DND-41 (cell line): ENCODE results near the gene PCK1.

ENCODE experiments used
- ATAC-seq: fragments of 200-7000 bp; cut with Tn5 transposase; 3 replicates; pipeline ENCODE4 v1.9.1; 2021; ENCODE audit warnings: low read depth; ENCODE audit not compliant: insufficient read depth
- DNase-seq: peaks from one replicate; pipeline ENCODE4 v3.0.0-alpha.2; 2020
- H2AFZ ChIP-seq: 2 replicates; pipeline ENCODE4 v1.6.0; 2012; ENCODE audit warnings: low read depth, low read length
- H3K27ac ChIP-seq: 2 replicates; pipeline ENCODE4 v1.5.1; 2012; ENCODE audit warnings: low read length, inconsistent platforms
- H3K27me3 ChIP-seq: fragments of 200-600 bp; sonication (generic); 2 replicates; pipeline ENCODE4 v1.6.0; 2012; ENCODE audit warnings: low read length, mild to moderate bottlenecking, inconsistent platforms; ENCODE audit not compliant: insufficient read depth, poor library complexity
- H3K36me3 ChIP-seq: 2 replicates; pipeline ENCODE4 v1.5.1; 2012; ENCODE audit warnings: low read length, inconsistent platforms; ENCODE audit not compliant: insufficient read depth
- H3K4me1 ChIP-seq: 2 replicates; pipeline ENCODE4 v1.5.1; 2012; ENCODE audit warnings: mild to moderate bottlenecking, low read length; ENCODE audit not compliant: insufficient read depth
- H3K4me2 ChIP-seq: 2 replicates; pipeline ENCODE4 v1.6.0; 2012; ENCODE audit warnings: mild to moderate bottlenecking, moderate library complexity, low read length, inconsistent platforms; ENCODE audit not compliant: insufficient read depth
- H3K4me3 ChIP-seq, 2 experiments: fragments of 200-600 bp in 1 of 2; shearing (Covaris generic) in 1 of 2; 2 replicates each; pipeline ENCODE4 v1.5.1; 2012 to 2016; ENCODE audit warnings: inconsistent platforms in 2 of 2, low read length in 2 of 2, mild to moderate bottlenecking in 2 of 2, low read depth in 1 of 2, moderate library complexity in 1 of 2
- H3K79me2 ChIP-seq: 2 replicates; pipeline ENCODE4 v1.6.0; 2012; ENCODE audit warnings: low read length, inconsistent platforms; ENCODE audit not compliant: insufficient read depth
- H3K9ac ChIP-seq: 2 replicates; pipeline ENCODE4 v1.6.0; 2012; ENCODE audit warnings: low read depth, mild to moderate bottlenecking, inconsistent platforms, low read length, moderate library complexity
- H3K9me3 ChIP-seq: 2 replicates; pipeline ENCODE4 v1.5.1; 2012; ENCODE audit warnings: low read length, moderate library complexity, mild to moderate bottlenecking, inconsistent platforms; ENCODE audit not compliant: insufficient read depth, severe bottlenecking
- H4K20me1 ChIP-seq: 2 replicates; pipeline ENCODE4 v1.6.0; 2012; ENCODE audit warnings: low read length; ENCODE audit not compliant: insufficient read depth
- EZH2 ChIP-seq: IDR thresholded peaks from 3 replicates; pipeline ENCODE4 v1.6.1; 2012; ENCODE audit warnings: borderline replicate concordance, low read depth, mild to moderate bottlenecking, moderate library complexity, low read length, inconsistent platforms; ENCODE audit not compliant: severe bottlenecking
- TF ChIP-seq, protein P1 (sequence below): IDR thresholded peaks from 2 replicates; pipeline ENCODE4 v1.5.1; 2012; ENCODE audit warnings: borderline replicate concordance, low read length, moderate library complexity, mild to moderate bottlenecking; ENCODE audit not compliant: poor library complexity, severe bottlenecking; ENCODE audit errors: extremely low read depth

PCK1 gene

GRCh38 chr20:57571782-57572416, 11.0 kb downstream of the PCK1 start:
- no peaks in the 10 kb centered on the region for H3K79me2 ChIP-seq
- no peak for ATAC-seq
- TF ChIP-seq EZH2 = no peak
- TF ChIP-seq, protein P1, sequence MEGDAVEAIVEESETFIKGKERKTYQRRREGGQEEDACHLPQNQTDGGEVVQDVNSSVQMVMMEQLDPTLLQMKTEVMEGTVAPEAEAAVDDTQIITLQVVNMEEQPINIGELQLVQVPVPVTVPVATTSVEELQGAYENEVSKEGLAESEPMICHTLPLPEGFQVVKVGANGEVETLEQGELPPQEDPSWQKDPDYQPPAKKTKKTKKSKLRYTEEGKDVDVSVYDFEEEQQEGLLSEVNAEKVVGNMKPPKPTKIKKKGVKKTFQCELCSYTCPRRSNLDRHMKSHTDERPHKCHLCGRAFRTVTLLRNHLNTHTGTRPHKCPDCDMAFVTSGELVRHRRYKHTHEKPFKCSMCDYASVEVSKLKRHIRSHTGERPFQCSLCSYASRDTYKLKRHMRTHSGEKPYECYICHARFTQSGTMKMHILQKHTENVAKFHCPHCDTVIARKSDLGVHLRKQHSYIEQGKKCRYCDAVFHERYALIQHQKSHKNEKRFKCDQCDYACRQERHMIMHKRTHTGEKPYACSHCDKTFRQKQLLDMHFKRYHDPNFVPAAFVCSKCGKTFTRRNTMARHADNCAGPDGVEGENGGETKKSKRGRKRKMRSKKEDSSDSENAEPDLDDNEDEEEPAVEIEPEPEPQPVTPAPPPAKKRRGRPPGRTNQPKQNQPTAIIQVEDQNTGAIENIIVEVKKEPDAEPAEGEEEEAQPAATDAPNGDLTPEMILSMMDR = no peak
- H3K4me3 ChIP-seq = no peak overlapping the region
- no peak overlapping the region for H3K4me2 ChIP-seq
- H3K27me3 ChIP-seq = peaks cover 41% of the 10 kb centered on the region
- H3K27ac ChIP-seq = no peak overlapping the region
- no peaks in the 10 kb centered on the region for H3K4me1 ChIP-seq
- H3K9ac ChIP-seq = no peak overlapping the region
- no peaks in the 10 kb centered on the region for H3K36me3 ChIP-seq
- H2AFZ ChIP-seq = no peak overlapping the region
- H4K20me1 ChIP-seq = peaks cover 13% of the 10 kb centered on the region
- DNase-seq = no peak
- H3K9me3 ChIP-seq = no peaks in the 10 kb centered on the region

- H3K36me3 ChIP-seq = no peaks in the 10 kb centered on the region
- H3K79me2 ChIP-seq = no peaks in the 10 kb centered on the region
- H2AFZ ChIP-seq = no peak overlapping the region
- H3K4me3 ChIP-seq = no peak overlapping the region
- no peaks in the 10 kb centered on the region for H3K4me1 ChIP-seq
- TF ChIP-seq EZH2 = no peak
- TF ChIP-seq, protein P1 = no peak
- no peak overlapping the region for H3K27ac ChIP-seq
- H3K4me2 ChIP-seq = no peak overlapping the region
- no peak for ATAC-seq
- peaks cover 19% of the 10 kb centered on the region for H4K20me1 ChIP-seq
- DNase-seq = no peak
- H3K9me3 ChIP-seq = no peaks in the 10 kb centered on the region
- no peak overlapping the region for H3K9ac ChIP-seq
- H3K27me3 ChIP-seq = peaks cover 42% of the 10 kb centered on the region
Observed at GRCh38 chr20:57573242-57573641, 12.3 kb downstream of the PCK1 start.

DNA sequence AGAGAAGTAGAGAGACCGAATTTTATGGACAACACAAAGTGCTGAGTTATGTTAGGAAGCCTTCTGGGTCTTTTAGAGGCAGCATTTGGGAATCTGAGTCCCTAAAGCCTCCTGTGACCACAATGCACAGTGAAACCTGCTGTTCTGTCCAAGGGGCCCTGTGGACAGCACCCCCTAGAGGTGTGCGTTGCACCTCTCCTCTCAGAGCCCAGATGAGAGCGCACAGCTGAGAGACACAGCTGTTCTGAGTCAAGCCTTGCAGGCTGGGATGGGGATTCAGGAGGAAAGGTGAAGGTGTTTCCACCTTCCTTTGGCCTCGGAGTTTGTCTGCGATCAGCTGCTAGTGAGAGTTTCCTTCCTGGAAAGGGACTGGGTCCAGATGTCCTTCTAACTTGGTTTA, 13.0 kb downstream of the PCK1 start:
- Histone ChIP-seq H3K4me2 (no peak overlapping the region), H3K27me3 (peaks cover 41% of the 10 kb centered on the region)
- no peak for TF ChIP-seq EZH2
- TF ChIP-seq, protein P1 = peak; percentile 56

DNA sequence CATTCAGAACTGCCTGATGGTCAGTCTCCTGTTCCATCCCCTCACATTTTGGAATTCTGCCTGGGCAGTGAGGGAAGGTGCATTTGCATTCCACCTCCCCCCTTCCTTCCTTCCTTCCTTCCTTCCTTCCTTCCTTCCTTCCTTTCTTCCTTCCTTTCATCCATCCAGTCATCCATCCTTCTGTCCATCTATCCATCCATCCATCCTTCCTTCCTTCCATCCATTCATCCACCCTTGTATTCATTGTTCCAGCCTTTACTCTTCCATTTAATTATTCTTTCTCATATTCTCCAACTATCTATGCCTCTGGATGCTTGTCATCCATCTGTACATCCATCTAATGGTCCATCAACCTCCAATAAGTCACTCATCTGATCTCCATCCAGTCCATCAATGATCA, 14.0 kb downstream of the PCK1 start:
- Histone ChIP-seq H3K4me2 (no peak overlapping the region), H3K4me3 (no peak overlapping the region), H3K79me2 (no peaks in the 10 kb centered on the region), H3K36me3 (no peaks in the 10 kb centered on the region), H3K4me1 (no peaks in the 10 kb centered on the region), H3K9me3 (no peaks in the 10 kb centered on the region), H3K27ac (no peak overlapping the region), H3K9ac (no peak overlapping the region), H2AFZ (no peak overlapping the region), H4K20me1 (peaks cover 15% of the 10 kb centered on the region), H3K27me3 (peaks cover 44% of the 10 kb centered on the region)
- ATAC-seq (no peak), DNase-seq (no peak)
- no peak for TF ChIP-seq EZH2
- TF ChIP-seq, protein P1 = no peak

More for the DNA sequence above, 13.0 kb downstream of the PCK1 start:
- H3K79me2 ChIP-seq = no peaks in the 10 kb centered on the region
- H3K36me3 ChIP-seq = no peaks in the 10 kb centered on the region
- no peak overlapping the region for H3K27ac ChIP-seq
- H2AFZ ChIP-seq = no peak overlapping the region
- H3K4me1 ChIP-seq = no peaks in the 10 kb centered on the region
- DNase-seq (peak; percentile 20), ATAC-seq (no peak; the same call in 2 of the 3 replicates)
- no peaks in the 10 kb centered on the region for H3K9me3 ChIP-seq
- peaks cover 15% of the 10 kb centered on the region for H4K20me1 ChIP-seq
- no peak overlapping the region for H3K9ac ChIP-seq
- no peak overlapping the region for H3K4me3 ChIP-seq
